Hematopoietic multipotent progenitor cell treated with erythropoietin and hydrocortisone succinate and interleukin-3 and kit ligand, for 17 days (in vitro differentiated cells): Measurements from ENCODE around the gene PTPN23.
"Not testable (repeated sequence)": the region's sequence is repeated elsewhere in the genome, so short reads cannot be mapped to it uniquely, and the experiment has no call there.

ENCODE experiments used
- DNase-seq: peaks from one replicate; pipeline ENCODE4 v3.0.0-alpha.2; 2015; ENCODE audit warnings: low spot score

PTPN23 gene, protein sequence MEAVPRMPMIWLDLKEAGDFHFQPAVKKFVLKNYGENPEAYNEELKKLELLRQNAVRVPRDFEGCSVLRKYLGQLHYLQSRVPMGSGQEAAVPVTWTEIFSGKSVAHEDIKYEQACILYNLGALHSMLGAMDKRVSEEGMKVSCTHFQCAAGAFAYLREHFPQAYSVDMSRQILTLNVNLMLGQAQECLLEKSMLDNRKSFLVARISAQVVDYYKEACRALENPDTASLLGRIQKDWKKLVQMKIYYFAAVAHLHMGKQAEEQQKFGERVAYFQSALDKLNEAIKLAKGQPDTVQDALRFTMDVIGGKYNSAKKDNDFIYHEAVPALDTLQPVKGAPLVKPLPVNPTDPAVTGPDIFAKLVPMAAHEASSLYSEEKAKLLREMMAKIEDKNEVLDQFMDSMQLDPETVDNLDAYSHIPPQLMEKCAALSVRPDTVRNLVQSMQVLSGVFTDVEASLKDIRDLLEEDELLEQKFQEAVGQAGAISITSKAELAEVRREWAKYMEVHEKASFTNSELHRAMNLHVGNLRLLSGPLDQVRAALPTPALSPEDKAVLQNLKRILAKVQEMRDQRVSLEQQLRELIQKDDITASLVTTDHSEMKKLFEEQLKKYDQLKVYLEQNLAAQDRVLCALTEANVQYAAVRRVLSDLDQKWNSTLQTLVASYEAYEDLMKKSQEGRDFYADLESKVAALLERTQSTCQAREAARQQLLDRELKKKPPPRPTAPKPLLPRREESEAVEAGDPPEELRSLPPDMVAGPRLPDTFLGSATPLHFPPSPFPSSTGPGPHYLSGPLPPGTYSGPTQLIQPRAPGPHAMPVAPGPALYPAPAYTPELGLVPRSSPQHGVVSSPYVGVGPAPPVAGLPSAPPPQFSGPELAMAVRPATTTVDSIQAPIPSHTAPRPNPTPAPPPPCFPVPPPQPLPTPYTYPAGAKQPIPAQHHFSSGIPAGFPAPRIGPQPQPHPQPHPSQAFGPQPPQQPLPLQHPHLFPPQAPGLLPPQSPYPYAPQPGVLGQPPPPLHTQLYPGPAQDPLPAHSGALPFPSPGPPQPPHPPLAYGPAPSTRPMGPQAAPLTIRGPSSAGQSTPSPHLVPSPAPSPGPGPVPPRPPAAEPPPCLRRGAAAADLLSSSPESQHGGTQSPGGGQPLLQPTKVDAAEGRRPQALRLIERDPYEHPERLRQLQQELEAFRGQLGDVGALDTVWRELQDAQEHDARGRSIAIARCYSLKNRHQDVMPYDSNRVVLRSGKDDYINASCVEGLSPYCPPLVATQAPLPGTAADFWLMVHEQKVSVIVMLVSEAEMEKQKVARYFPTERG (N-terminal part only)

GRCh38 chr3:47380601-47381316, at the start of gene PTPN23:
TSS of gene PTPN23 (plus strand) at chr3:47381021. CDS start at chr3:47381097, 76 bp downstream.
- peak; percentile 100 for DNase-seq

- no peak for DNase-seq
Measured at GRCh38 chr3:47333907-47334306, 46.9 kb upstream of the PTPN23 start.

- no peak for DNase-seq
Measured at GRCh38 chr3:47337656-47338055, 43.2 kb upstream of the PTPN23 start.

DNA sequence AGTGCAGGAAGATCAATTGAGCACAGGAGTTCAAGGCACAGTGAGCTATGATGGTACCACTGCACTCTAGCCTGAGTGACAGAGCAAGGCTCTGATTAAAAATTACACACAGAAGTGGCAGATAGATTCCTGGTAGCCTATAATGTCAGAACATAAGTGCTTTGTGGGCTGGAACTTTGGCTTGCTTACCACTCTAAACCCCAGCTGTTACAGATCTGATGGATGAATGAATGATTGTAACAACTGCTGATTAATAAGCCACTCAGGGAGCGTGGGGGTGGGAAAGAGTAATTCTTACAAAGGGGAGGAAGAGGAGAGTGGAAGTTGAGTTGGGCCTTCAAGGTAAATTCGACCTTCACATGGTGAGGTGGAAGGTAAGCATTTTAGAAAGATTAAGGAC, 40.9 kb upstream of the PTPN23 start:
- no peak for DNase-seq

DNA sequence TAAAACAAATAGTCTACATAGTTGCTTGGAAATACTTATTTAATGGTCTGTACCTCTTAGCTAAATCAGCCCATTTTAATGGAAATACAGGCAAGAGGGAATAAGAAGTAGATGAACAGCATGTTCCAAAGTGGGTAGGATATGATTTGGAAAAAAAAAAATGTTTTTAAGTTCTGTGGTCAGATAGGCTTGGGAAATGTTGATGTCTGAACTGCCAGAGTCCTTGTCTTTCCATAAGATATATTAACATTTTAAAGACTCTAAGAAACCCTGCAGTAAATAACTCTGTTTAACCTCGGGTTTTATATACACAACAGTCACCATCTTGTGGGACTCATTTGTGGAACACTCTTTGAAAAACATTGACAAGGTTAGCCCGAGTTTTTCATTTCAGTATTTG, 40.0 kb upstream of the PTPN23 start:
- no peak for DNase-seq

GRCh38 chr3:47342151-47342550, 38.7 kb upstream of the PTPN23 start:
- DNase-seq = no peak

DNA sequence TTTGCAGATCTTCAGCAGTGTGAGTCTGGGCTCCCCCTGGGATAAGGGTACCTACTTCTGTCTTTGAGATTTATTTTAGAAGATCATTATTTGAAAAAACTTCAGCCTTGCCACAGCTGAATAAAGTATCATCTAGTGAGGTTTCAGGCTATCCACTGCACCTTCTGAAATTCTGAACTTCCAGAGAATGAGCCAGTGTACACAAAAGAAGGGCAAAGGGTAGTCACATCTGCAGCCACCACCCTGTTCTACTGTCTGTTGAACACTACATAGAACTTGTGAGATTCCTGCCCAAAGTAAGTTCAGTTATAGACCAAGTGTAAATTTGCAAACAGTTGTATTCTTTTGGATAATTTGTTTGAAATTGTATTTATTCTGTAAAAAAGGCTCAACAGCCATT, 38.0 kb upstream of the PTPN23 start:
- no peak for DNase-seq

DNA sequence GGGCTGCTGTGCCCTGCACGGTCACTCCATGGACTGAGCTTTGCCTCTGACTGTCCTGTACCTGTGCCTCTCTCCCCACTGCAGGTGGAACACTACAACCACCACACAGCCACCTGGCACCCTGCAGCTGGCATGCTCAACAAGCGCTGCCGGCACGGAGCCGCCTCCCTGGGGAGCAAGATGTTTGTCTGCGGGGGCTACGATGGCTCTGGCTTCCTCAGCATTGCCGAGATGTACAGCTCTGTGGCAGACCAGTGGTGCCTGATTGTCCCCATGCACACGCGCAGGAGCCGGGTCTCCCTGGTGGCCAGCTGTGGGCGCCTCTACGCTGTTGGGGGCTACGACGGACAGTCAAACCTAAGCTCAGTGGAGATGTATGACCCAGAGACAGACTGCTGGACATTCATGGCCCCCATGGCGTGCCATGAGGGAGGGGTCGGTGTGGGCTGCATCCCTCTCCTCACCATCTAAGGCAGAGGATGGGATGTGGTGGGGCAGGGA, 37.3 kb upstream of the PTPN23 start:
- no peak for DNase-seq

DNA sequence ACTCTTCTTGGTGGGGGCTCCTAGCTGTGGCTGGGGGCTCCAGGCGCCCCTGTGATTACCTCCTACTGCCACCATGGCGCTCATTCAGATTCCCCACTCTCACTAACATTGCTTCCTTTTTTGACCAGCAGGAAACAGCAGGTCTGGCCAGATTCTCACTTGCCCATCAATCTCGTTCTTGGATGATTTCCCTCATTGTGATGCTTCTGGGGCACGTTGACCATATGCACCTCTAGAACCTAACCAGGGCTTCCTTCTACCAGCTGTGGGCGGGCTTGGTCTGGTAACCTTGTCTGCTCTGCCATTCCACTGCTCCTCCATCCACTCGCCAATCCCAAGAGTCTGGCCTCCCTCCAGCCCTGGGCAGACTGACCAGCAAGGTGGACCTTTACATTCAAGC, 35.9 kb upstream of the PTPN23 start:
- DNase-seq = no peak

- no peak for DNase-seq
Measured at GRCh38 chr3:47347217-47347801, 33.5 kb upstream of the PTPN23 start.

DNA sequence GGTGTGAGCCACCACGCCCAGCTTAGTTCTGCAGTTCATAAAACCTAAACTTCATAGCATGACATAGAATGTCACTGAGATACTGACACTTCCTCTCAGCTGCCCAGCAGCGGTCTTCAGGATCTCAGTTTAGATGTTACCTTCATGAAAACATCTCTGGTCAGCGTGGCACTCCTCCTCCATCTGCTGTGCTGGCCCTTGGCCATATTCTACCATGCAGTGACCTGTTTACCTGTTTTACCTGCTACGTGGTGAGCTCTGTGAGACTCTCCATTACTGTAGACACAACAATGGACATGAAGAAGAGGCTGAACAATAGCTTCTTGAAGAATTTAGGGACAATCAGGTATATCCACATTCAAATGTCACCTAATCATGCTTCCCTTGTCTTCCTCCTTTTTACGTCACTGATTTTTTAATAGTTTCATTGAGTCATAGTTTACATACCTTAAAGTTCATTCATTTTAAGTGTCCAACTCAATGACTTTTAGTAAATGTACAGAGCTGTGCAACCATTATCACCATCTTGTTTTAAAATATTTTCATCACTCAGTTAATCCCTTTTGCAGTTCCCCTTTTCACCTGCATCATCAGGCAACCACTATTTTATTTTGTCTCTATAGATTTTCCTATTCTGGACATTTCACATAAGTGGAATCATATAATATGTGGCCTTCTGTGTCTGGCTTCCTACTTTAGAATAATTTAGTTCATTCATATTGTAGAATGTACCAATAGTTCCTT, 32.2 kb upstream of the PTPN23 start:
- DNase-seq = no peak

DNA sequence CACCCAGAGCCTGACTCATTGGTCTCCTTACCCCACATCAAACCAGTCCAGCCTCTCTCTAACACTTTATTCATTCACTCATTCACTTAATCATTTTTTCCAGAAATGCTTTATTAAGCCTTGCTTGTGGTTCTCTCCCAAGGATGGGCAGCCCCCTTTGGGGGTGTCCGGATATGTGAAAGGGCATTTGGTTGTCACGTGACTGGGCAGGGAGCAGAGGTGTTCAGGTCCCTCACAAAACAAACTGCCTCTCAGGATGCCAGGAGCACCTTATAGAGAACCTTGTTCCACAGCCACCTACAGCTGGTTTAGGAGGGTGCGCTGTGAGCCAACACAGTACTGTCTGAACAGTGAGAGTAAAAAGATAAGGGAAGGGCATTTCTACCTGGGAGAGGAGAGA, 25.8 kb upstream of the PTPN23 start:
- DNase-seq = no peak

- DNase-seq = no peak
Measured at GRCh38 chr3:47356201-47356600, 24.6 kb upstream of the PTPN23 start.

DNA sequence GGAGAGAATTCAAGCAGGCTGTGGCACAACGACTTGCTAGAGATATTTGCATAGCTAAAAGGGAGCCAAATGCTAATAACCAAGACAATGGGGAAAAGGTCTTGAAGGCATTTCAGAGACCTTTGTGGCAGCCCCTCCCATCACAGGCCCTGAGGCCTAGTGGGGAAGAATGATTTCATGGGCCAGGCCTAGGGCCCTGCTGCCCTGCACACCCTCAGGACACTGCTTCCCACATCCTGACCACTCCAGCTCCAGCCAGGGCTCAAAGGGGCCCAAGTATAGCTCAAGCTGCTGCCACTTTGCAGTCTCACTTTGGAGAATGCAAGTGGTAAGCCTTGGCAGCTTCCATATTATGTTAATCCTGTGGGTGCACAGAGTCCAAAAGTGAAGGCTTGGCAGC, 21.5 kb upstream of the PTPN23 start:
- DNase-seq = no peak

DNA sequence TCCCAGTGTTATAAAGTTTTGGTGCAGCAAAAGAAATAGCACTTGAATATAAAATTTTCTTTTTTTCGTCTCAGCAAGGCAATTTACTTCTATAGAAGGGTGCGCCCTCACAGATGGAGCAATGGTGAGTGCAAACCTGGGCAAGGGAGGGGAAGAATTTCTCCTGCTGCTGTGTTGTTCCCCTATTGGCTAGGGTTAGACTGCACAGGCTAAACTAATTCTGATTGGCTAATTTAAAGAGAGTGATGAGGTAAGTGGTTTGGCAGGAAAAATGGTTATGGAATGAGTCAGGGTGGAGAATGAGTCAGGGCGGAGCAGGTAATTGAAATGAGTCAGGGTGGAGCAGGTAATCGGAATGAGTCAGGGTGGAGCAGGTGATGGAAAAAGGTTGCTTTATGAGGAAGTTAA, 20.7 kb upstream of the PTPN23 start:
- DNase-seq = not testable (repeated sequence)

- no peak for DNase-seq
Measured at GRCh38 chr3:47362701-47363100, 18.1 kb upstream of the PTPN23 start.

DNA sequence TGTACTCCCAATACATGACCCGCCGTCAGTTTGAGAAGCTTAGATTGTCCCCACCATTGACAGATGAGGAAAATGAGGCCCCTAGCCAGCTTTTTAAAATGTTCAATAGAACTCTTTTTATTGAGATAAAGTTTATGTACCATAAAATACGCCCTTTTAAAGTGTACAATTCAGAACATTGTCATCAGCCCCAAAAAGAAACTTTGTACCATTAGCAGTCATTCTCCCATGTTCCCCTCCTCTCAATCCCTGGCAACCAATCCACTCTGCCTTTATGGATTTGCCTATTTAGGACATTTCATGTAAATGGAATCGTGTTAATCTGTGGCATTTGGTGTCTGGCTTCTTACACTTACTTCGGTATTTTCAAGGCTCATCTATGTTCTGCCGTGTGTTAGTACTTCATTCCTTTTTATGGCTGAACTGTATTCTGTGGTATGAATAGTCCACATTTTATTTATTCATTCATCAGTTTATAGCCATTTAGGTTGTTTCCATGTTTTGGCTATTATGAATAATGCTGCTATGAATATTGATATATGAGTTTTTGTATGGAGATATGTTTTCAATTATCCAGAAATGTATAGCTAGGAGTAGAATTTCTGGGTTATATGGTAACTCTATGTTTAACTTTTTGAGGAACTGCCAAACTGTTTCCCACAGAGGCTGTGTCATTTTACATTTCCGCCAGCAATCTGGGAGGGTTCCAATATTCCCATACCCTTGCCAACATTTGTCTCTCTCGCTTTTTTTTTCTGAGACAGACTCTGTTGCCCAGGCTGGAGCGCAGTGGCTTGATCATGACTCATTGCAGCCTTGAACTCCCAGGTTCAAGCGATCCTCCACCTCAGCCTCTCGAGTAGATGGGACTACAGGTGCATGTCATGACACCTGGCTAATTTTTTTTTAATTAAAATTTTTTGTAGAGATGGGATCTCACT, 15.3 kb upstream of the PTPN23 start:
- no peak for DNase-seq

GRCh38 chr3:47366833-47367232, 14.0 kb upstream of the PTPN23 start:
- no peak for DNase-seq

- no peak for DNase-seq
Measured at GRCh38 chr3:47367631-47368030, 13.2 kb upstream of the PTPN23 start.
